Measurements from ENCODE around the gene CHST8. TPM values are rescaled to one million over a fixed set of nuclear protein-coding genes. Genes with fewer than 3 reads are reported as not detected.

CHST8 gene
- total RNA-seq, 1 donor from 2014 or later = 0.35 TPM

GRCh38 chr19:33784432-33784831 lies 162.7 kb downstream of the CHST8 start:
- no peaks in the 10 kb centered on the region for H3K36me3 Mint-ChIP-seq (ENCODE audit: low read depth)
- no peak for TF ChIP-seq CTCF (IDR thresholded peaks at IDR 0.05)
- DNase-seq (ENCODE audit: low spot score) = no peak

GRCh38 chr19:33785795-33786194 lies 164.0 kb downstream of the CHST8 start:
- no peaks in the 10 kb centered on the region for H3K9me3 Mint-ChIP-seq (ENCODE audit: low read depth)
- H3K27me3 Mint-ChIP-seq (ENCODE audit: low read depth) = no peaks in the 10 kb centered on the region
- no peak overlapping the region for H3K4me3 Mint-ChIP-seq (ENCODE audit: unreplicated experiment)
- no peak for TF ChIP-seq CTCF (IDR thresholded peaks at IDR 0.05)
- no peak overlapping the region for H3K27ac Mint-ChIP-seq (ENCODE audit: unreplicated experiment)
- no peaks in the 10 kb centered on the region for H3K36me3 Mint-ChIP-seq (ENCODE audit: low read depth)
- DNase-seq (ENCODE audit: low spot score) = no peak
- H3K4me1 Mint-ChIP-seq (ENCODE audit: low read depth) = peaks cover 22% of the 10 kb centered on the region

More at GRCh38 chr19:33784432-33784831, 162.7 kb downstream of the CHST8 start:
- no peaks in the 10 kb centered on the region for H3K27me3 Mint-ChIP-seq (ENCODE audit: low read depth)
- H3K4me3 Mint-ChIP-seq (ENCODE audit: unreplicated experiment) = no peak overlapping the region
- no peaks in the 10 kb centered on the region for H3K9me3 Mint-ChIP-seq (ENCODE audit: low read depth)
- no peak overlapping the region for H3K27ac Mint-ChIP-seq (ENCODE audit: unreplicated experiment)
- H3K4me1 Mint-ChIP-seq (ENCODE audit: low read depth) = peaks cover 22% of the 10 kb centered on the region

DNA sequence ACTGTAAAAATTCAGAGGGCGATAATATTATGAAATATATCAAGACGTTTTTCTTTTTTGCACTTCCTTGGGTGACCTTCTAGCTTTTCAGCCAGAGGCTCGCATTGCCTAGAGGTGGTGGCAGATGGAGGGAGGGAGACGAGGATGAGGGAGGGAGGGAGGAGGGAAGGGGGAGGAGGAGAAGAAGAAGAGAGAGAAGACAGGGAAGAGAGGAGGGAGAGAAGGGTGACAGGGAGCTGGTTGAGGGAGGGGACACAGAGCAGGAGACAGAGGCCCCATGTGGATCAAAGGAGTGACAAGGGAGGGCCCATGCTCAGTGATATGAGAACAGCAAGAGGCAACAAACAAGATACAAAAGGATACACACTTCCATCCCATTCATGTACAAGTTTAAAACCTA lies 166.9 kb downstream of the CHST8 start:
- Mint-ChIP-seq H3K27ac (ENCODE audit: unreplicated experiment) (no peak overlapping the region), H3K4me1 (ENCODE audit: low read depth) (peaks cover 9% of the 10 kb centered on the region), H3K36me3 (ENCODE audit: low read depth) (peaks cover 1% of the 10 kb centered on the region), H3K4me3 (ENCODE audit: unreplicated experiment) (no peak overlapping the region), H3K9me3 (ENCODE audit: low read depth) (no peaks in the 10 kb centered on the region), H3K27me3 (ENCODE audit: low read depth) (no peaks in the 10 kb centered on the region)
- no peak for TF ChIP-seq CTCF (IDR thresholded peaks at IDR 0.05)
- DNase-seq (ENCODE audit: low spot score) = no peak

- Mint-ChIP-seq H3K27ac (ENCODE audit: unreplicated experiment) (no peak overlapping the region), H3K4me1 (ENCODE audit: low read depth) (peaks cover 13% of the 10 kb centered on the region), H3K4me3 (ENCODE audit: unreplicated experiment) (no peak overlapping the region), H3K27me3 (ENCODE audit: low read depth) (no peaks in the 10 kb centered on the region), H3K36me3 (ENCODE audit: low read depth) (peaks cover 1% of the 10 kb centered on the region), H3K9me3 (ENCODE audit: low read depth) (no peaks in the 10 kb centered on the region)
- TF ChIP-seq CTCF (IDR thresholded peaks at IDR 0.05) = no peak
- no peak for DNase-seq (ENCODE audit: low spot score)
These were observed 167.6 kb downstream of the CHST8 start for GRCh38 chr19:33789344-33789743.

GRCh38 chr19:33794683-33795369 lies 173.1 kb downstream of the CHST8 start:
- Mint-ChIP-seq H3K4me1 (ENCODE audit: low read depth) (peaks cover 27% of the 10 kb centered on the region), H3K27ac (ENCODE audit: unreplicated experiment) (peak overlapping the region; percentile 78), H3K36me3 (ENCODE audit: low read depth) (peaks cover 1% of the 10 kb centered on the region), H3K27me3 (ENCODE audit: low read depth) (no peaks in the 10 kb centered on the region), H3K9me3 (ENCODE audit: low read depth) (no peaks in the 10 kb centered on the region), H3K4me3 (ENCODE audit: unreplicated experiment) (peak overlapping the region; percentile 80)
- no peak for TF ChIP-seq CTCF (IDR thresholded peaks at IDR 0.05)
- DNase-seq (ENCODE audit: low spot score) = no peak
